HG02885 (cell line): Measurements from ENCODE around the gene UNC119B.

Experiments used
- ATAC-seq: cut with Tn5 transposase; IDR thresholded peaks from one replicate; pipeline ENCODE4 v1.9.1; 2021; ENCODE audit warnings: mild to moderate bottlenecking; ENCODE audit not compliant: unreplicated experiment, poor library complexity

UNC119B gene

GRCh38 chr12:120761519-120761934, 51.3 kb downstream of the UNC119B start:
- ATAC-seq: no peak

DNA sequence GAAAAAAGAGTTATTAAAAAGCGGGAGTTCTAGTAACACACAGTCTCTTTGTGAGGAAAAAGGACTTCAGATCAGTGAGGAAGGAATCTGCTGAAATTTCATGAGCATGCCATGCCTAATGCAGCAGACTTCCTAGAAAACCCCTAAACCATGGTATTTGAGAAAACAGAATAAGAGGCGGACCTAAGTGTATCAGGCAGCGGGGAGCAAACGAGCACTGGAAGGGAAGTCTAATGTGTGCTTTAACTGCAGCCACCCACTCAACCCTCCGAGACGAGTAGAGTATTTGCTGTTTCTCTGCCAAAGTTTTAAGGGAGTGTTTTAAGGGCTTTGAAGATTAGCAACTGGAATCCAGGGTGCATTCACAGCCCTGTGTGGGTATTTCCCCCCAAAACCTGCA, 51.8 kb downstream of the UNC119B start:
- ATAC-seq: no peak

DNA sequence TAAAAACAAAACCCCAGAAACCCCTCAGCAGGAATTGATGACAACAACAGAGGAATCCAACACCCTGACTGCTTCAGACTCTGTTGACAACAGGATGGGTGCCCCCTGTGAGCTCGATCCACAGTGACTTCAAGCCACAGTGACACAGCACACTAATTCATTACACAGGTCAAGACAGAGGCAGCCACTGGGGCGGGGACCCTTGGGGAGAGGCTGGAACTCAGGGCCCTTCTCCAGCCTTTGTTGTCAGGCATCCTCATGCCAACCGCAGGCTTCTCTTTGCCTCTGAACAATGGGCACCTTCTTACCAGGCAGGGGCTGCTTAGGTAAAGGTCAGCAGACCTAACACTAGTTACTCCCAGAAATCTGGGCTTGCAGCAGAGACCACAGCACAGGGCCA, 53.0 kb downstream of the UNC119B start:
- ATAC-seq: no peak

DNA sequence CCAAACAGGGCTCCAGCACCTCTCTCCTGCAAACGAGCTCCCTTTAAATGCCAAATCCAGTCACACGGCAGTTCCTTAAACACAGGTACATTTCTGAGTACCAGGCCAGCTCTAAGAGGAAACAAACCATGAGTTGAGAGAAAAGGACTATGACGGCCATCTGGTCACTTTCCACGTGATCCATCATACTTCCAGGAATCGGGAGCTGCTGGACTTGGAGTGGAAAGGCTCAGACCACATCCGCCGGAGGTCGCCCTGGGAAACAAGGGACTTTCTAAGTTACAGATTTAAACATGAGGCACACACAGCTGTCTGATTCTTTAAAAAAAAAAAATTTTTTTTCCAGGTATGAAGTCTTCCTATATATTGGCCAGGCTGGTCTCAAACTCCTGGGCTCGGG, 54.6 kb downstream of the UNC119B start:
- ATAC-seq: no peak

- no peak for ATAC-seq
Measured at GRCh38 chr12:120766566-120766965, 56.3 kb downstream of the UNC119B start.

DNA sequence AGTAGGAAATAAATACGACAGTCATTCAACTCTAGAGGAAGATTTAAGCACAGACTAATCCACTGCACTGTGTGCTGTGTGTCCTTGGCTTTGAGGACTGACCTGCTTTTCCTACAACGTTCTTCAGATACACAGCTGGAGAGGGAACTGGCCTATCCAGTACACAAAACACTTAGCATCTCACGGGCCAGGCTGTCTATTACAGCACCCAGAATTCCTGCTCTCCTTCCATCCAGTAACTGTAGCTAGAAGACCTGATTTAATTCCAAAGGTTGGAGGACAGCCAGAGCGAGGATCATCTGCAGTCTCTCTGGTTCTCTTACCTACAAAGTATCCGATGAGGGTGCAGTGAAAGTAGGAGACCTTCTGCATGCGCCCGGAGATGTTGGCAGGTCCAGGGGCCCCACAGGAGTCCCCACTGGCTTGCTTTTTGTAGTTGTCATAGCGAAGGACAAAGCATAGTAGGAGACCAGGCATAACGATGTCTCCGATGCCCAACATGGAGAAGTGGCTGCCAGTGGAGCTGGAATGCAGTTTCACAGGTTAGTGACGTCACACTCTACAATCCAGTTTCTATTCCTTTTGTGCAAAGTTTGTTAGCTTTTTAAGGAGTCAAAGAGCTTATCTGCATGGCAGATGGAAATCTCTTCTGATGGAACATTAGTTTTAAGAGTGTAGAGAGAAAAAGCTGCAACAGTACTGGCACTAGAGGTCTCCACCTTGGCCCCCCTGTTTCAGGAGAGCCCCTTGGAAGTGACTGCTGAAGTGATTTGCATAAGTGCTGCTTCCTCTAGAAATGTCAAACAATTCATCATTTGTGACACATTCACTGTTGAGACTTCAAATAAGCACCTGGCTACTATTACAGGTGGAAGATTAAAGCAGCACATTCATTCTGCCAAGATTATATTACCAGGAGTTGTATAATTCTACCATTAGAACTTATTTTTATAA, 57.1 kb downstream of the UNC119B start:
- no peak for ATAC-seq

- ATAC-seq: no peak
Measured at GRCh38 chr12:120771097-120771496, 60.8 kb downstream of the UNC119B start.
